ENCODE data around the gene PAPLN.

DNA sequence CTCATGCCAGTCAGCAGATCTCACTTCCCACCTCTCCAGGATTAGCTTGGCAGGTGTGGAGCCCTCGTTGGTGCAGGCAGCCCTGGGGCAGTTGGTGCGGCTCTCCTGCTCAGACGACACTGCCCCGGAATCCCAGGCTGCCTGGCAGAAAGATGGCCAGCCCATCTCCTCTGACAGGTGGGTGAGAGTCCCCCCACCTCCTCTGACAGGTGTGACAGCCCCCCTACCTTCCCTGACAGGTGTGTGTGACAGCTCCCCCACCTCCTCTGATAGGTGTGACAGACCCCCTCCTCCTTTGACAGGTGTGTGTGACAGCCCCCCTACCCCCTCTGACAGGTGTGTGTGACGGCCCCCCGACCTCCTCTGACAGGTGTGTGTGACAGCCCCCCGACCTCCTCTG lies 26.3 kb downstream of the PAPLN start:
- TF ChIP-seq CREB5 (CRISPR knock-in tag; IDR thresholded peaks at IDR 0.05; ENCODE audit: low read depth): no peak
- TF ChIP-seq, protein P1, sequence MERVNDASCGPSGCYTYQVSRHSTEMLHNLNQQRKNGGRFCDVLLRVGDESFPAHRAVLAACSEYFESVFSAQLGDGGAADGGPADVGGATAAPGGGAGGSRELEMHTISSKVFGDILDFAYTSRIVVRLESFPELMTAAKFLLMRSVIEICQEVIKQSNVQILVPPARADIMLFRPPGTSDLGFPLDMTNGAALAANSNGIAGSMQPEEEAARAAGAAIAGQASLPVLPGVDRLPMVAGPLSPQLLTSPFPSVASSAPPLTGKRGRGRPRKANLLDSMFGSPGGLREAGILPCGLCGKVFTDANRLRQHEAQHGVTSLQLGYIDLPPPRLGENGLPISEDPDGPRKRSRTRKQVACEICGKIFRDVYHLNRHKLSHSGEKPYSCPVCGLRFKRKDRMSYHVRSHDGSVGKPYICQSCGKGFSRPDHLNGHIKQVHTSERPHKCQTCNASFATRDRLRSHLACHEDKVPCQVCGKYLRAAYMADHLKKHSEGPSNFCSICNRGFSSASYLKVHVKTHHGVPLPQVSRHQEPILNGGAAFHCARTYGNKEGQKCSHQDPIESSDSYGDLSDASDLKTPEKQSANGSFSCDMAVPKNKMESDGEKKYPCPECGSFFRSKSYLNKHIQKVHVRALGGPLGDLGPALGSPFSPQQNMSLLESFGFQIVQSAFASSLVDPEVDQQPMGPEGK (CRISPR knock-in tag; IDR thresholded peaks at IDR 0.05; ENCODE audit: borderline replicate concordance): no peak
- TF ChIP-seq ZFP3 (CRISPR knock-in tag; IDR thresholded peaks at IDR 0.05): no peak
- TF ChIP-seq ZNF8 (CRISPR knock-in tag; IDR thresholded peaks at IDR 0.05): no peak
- TF ChIP-seq ISL1 (CRISPR knock-in tag; IDR thresholded peaks at IDR 0.05): no peak
- TF ChIP-seq ESRRG (CRISPR knock-in tag; IDR thresholded peaks at IDR 0.05): no peak
- TF ChIP-seq POU6F1 (CRISPR knock-in tag; IDR thresholded peaks at IDR 0.05; ENCODE audit: borderline replicate concordance, low read depth): no peak
- TF ChIP-seq ZNF70 (CRISPR knock-in tag; IDR thresholded peaks at IDR 0.05): no peak
- no peak for TF ChIP-seq RARB (CRISPR knock-in tag; IDR thresholded peaks at IDR 0.05)
- no peak for TF ChIP-seq PPARA (CRISPR knock-in tag; IDR thresholded peaks at IDR 0.05; ENCODE audit: borderline replicate concordance)
- TF ChIP-seq GLIS3 (CRISPR knock-in tag; IDR thresholded peaks at IDR 0.05): no peak
- no peak for TF ChIP-seq ARNTL (CRISPR knock-in tag; IDR thresholded peaks at IDR 0.05; ENCODE audit: borderline replicate concordance, low read depth)
- TF ChIP-seq CSDC2 (CRISPR knock-in tag; IDR thresholded peaks at IDR 0.05): no peak

Measured in SK-N-SH treated with all-trans-retinoic acid at 6 μM for 48 hours (cell line).